HAP-1 (cell line): Measurements from ENCODE around the gene NMRK2.
A peak's percentile ranks its signal among the peaks of the same experiment; 100 is the strongest.

ENCODE experiments used
- DNase-seq, 2 experiments: peaks; one replicate each; pipeline ENCODE4 v3.0.0-alpha.2; 2016 to 2020; ENCODE audit warnings: low spot score in 2 of 2
- H3K27me3 ChIP-seq: fragments of 250-450 bp; sonication (Bioruptor Pico); 2 replicates; pipeline ENCODE4 v1.5.1; 2020; ENCODE audit warnings: low read depth, mild to moderate bottlenecking, moderate library complexity
- H3K36me3 ChIP-seq: fragments of 250-450 bp; sonication (Bioruptor Pico); replicated peaks from 2 replicates; pipeline ENCODE4 v1.5.1; 2020; ENCODE audit warnings: mild to moderate bottlenecking
- H3K4me1 ChIP-seq: fragments of 250-450 bp; sonication (Bioruptor Pico); 2 replicates; pipeline ENCODE4 v1.5.1; 2020; ENCODE audit warnings: mild to moderate bottlenecking
- H3K4me3 ChIP-seq: fragments of 250-450 bp; sonication (Bioruptor Pico); 2 replicates; pipeline ENCODE4 v1.5.1; 2020; ENCODE audit warnings: mild to moderate bottlenecking, moderate library complexity
- H3K9me3 ChIP-seq: fragments of 250-450 bp; sonication (Bioruptor Pico); 2 replicates; pipeline ENCODE4 v1.5.1; 2020; ENCODE audit warnings: mild to moderate bottlenecking, moderate library complexity
- in situ Hi-C: fragments of 300-500 bp; cut with MboI; formaldehyde crosslinking; loops from 3 replicates; pipeline ENCODE4 v1.14.3; 2020; ENCODE audit warnings: low sequenced_read_pairs, inconsistent platforms, mixed read lengths

The NMRK2 gene

GRCh38 chr19:3977242-3978143 lies 44.6 kb downstream of the NMRK2 start:
- H3K4me3 ChIP-seq: no peak overlapping the region
- no peaks in the 10 kb centered on the region for H3K9me3 ChIP-seq
- peak in 1 of 2 experiments; percentile 38 for DNase-seq
- H3K36me3 ChIP-seq: peaks cover 74% of the 10 kb centered on the region
- in situ Hi-C loops: no loop called here
- no peaks in the 10 kb centered on the region for H3K4me1 ChIP-seq
- no peaks in the 10 kb centered on the region for H3K27me3 ChIP-seq

GRCh38 chr19:3978145-3978544 lies 45.3 kb downstream of the NMRK2 start:
- no peaks in the 10 kb centered on the region for H3K9me3 ChIP-seq
- no peaks in the 10 kb centered on the region for H3K27me3 ChIP-seq
- peaks cover 3% of the 10 kb centered on the region; the same call in 1 of the 2 replicates for H3K4me1 ChIP-seq
- no peak overlapping the region for H3K4me3 ChIP-seq
- in situ Hi-C loops: no loop called here
- no peak for DNase-seq
- H3K36me3 ChIP-seq: peaks cover 80% of the 10 kb centered on the region

GRCh38 chr19:3979289-3979673 lies 46.4 kb downstream of the NMRK2 start:
- peaks cover 92% of the 10 kb centered on the region for H3K36me3 ChIP-seq
- no peaks in the 10 kb centered on the region for H3K9me3 ChIP-seq
- DNase-seq: peak in 1 of 2 experiments; percentile 35
- no peak overlapping the region for H3K4me3 ChIP-seq
- in situ Hi-C loops: no loop called here
- H3K27me3 ChIP-seq: no peaks in the 10 kb centered on the region
- H3K4me1 ChIP-seq: peaks cover 10% of the 10 kb centered on the region; the same call in 1 of the 2 replicates

GRCh38 chr19:3979674-3980352 lies 46.9 kb downstream of the NMRK2 start:
- H3K9me3 ChIP-seq: no peaks in the 10 kb centered on the region
- in situ Hi-C loops: no loop called here
- peaks cover 10% of the 10 kb centered on the region; the same call in 1 of the 2 replicates for H3K4me1 ChIP-seq
- H3K36me3 ChIP-seq: peaks cover 97% of the 10 kb centered on the region
- H3K4me3 ChIP-seq: no peak overlapping the region
- DNase-seq: peak in 1 of 2 experiments; percentile 24
- no peaks in the 10 kb centered on the region for H3K27me3 ChIP-seq

GRCh38 chr19:3980353-3981251 lies 47.7 kb downstream of the NMRK2 start:
- in situ Hi-C loops: no loop called here
- Histone ChIP-seq H3K27me3 (no peaks in the 10 kb centered on the region), H3K4me3 (no peak overlapping the region), H3K4me1 (peaks cover 10% of the 10 kb centered on the region; the same call in 1 of the 2 replicates), H3K9me3 (no peaks in the 10 kb centered on the region), H3K36me3 (peaks cover 95% of the 10 kb centered on the region)
- DNase-seq: peak in 1 of 2 experiments; percentile 18

GRCh38 chr19:3981373-3981735 lies 48.5 kb downstream of the NMRK2 start:
- H3K27me3 ChIP-seq: no peaks in the 10 kb centered on the region
- in situ Hi-C loops: no loop called here
- peaks cover 89% of the 10 kb centered on the region for H3K36me3 ChIP-seq
- no peak overlapping the region for H3K4me3 ChIP-seq
- H3K9me3 ChIP-seq: no peaks in the 10 kb centered on the region
- DNase-seq: peak in 1 of 2 experiments; percentile 18
- H3K4me1 ChIP-seq: peaks cover 14% of the 10 kb centered on the region

GRCh38 chr19:3981736-3982681 lies 49.1 kb downstream of the NMRK2 start:
- DNase-seq: no peak
- Histone ChIP-seq H3K4me1 (peaks cover 17% of the 10 kb centered on the region), H3K27me3 (no peaks in the 10 kb centered on the region), H3K9me3 (no peaks in the 10 kb centered on the region), H3K4me3 (no peak overlapping the region), H3K36me3 (peaks cover 82% of the 10 kb centered on the region)
- in situ Hi-C loops: no loop called here

- peaks cover 24% of the 10 kb centered on the region for H3K4me1 ChIP-seq
- peak overlapping the region; percentile 95 for H3K4me3 ChIP-seq
- H3K36me3 ChIP-seq: peaks cover 73% of the 10 kb centered on the region
- peak in 1 of 2 experiments; percentile 39 for DNase-seq
- in situ Hi-C loops: no loop called here
- no peaks in the 10 kb centered on the region for H3K27me3 ChIP-seq
- no peaks in the 10 kb centered on the region for H3K9me3 ChIP-seq
Measured at GRCh38 chr19:3982701-3983541, 50.1 kb downstream of the NMRK2 start.

- Histone ChIP-seq H3K27me3 (no peaks in the 10 kb centered on the region), H3K9me3 (no peaks in the 10 kb centered on the region), H3K4me1 (peaks cover 27% of the 10 kb centered on the region), H3K4me3 (peak overlapping the region; percentile 95), H3K36me3 (peaks cover 67% of the 10 kb centered on the region)
- no peak for DNase-seq
- in situ Hi-C loops: no loop called here
Measured at GRCh38 chr19:3983542-3983914, 50.7 kb downstream of the NMRK2 start.

- Histone ChIP-seq H3K36me3 (peaks cover 61% of the 10 kb centered on the region), H3K27me3 (no peaks in the 10 kb centered on the region), H3K4me3 (peak overlapping the region; percentile 95), H3K9me3 (no peaks in the 10 kb centered on the region), H3K4me1 (peaks cover 27% of the 10 kb centered on the region)
- in situ Hi-C loops: no loop called here
- peak in 1 of 2 experiments; percentile 52 for DNase-seq
Measured at GRCh38 chr19:3983936-3984583, 51.2 kb downstream of the NMRK2 start.

GRCh38 chr19:3984584-3984907 lies 51.7 kb downstream of the NMRK2 start:
- Histone ChIP-seq H3K4me1 (peaks cover 27% of the 10 kb centered on the region), H3K4me3 (peak overlapping the region; percentile 95), H3K9me3 (no peaks in the 10 kb centered on the region), H3K36me3 (peaks cover 57% of the 10 kb centered on the region), H3K27me3 (no peaks in the 10 kb centered on the region)
- DNase-seq: no peak
- in situ Hi-C loops: no loop called here
